ENCODE results near the gene CAMKK1. TPM values are rescaled to one million over a fixed set of nuclear protein-coding genes. Genes with fewer than 3 reads are reported as not detected.

The CAMKK1 gene
- total RNA-seq, 1 experiment from 2014 or later: 9.6 TPM

GRCh38 chr17:3848229-3848835 lies 44.5 kb downstream of the CAMKK1 start (continued):
- no peak for TF ChIP-seq GRHL2 (CRISPR knock-in tag; IDR thresholded peaks at IDR 0.05; ENCODE audit: insufficient replicate concordance, severe bottlenecking)

DNA sequence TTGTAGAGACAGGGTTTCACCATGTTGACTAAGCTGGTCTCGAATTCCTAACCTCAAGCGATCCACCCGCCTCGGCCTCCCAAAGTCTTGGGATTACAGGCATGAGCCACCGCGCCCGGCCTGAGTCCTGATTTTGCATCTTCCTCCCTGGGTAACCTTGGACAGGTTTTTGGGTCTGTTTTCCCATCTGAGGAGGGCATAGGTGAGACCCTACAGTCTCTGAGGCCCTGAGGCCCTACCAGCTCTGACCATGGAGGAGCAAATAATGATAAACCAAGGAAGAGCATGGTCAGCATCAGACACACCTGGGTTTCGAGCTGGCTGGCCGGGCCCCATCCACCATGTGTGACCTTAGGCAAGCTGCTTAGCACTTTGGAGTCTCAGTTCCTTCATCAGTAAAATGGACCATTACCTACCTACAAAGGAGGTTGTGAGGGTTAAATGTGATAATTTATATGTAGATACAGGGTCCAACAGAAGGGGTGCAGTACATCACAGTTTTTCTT lies 45.6 kb downstream of the CAMKK1 start:
- peaks cover 18% of the 10 kb centered on the region for H3K4me1 Mint-ChIP-seq
- no peaks in the 10 kb centered on the region for H3K9me3 Mint-ChIP-seq
- H3K4me3 Mint-ChIP-seq: peak overlapping the region; percentile 93
- TF ChIP-seq ZNF512 (CRISPR knock-in tag; IDR thresholded peaks at IDR 0.05; ENCODE audit: borderline replicate concordance) (0 out of 2 replicates have a peak, but pooled peaks have one; percentile 3), OVOL2 (CRISPR knock-in tag; IDR thresholded peaks at IDR 0.05; ENCODE audit: borderline replicate concordance) (no peak)
- peaks cover 7% of the 10 kb centered on the region for H3K36me3 Mint-ChIP-seq
- ChIA-PET POLR2A (interaction anchor here (1.8 kb wide), 1 partner anchor 10 kb away, joined by 6 read pairs; no protein-coding TSS in a partner anchor), CTCF (interaction anchor here (0.8 to 5.5 kb wide), 17 partner anchors 10 to 211 kb away, joined by 3 to 73 read pairs (median 9); partner anchors contain the start of genes ATP2A3, CAMKK1, CTNS and HASPIN)
- DNase-seq (ENCODE audit: low spot score) (no peak), ATAC-seq (no peak)
- H3K27me3 Mint-ChIP-seq (ENCODE audit: low read depth): no peaks in the 10 kb centered on the region; the same call in 1 of the 2 replicates
- H3K27ac Mint-ChIP-seq: no peak overlapping the region

DNA sequence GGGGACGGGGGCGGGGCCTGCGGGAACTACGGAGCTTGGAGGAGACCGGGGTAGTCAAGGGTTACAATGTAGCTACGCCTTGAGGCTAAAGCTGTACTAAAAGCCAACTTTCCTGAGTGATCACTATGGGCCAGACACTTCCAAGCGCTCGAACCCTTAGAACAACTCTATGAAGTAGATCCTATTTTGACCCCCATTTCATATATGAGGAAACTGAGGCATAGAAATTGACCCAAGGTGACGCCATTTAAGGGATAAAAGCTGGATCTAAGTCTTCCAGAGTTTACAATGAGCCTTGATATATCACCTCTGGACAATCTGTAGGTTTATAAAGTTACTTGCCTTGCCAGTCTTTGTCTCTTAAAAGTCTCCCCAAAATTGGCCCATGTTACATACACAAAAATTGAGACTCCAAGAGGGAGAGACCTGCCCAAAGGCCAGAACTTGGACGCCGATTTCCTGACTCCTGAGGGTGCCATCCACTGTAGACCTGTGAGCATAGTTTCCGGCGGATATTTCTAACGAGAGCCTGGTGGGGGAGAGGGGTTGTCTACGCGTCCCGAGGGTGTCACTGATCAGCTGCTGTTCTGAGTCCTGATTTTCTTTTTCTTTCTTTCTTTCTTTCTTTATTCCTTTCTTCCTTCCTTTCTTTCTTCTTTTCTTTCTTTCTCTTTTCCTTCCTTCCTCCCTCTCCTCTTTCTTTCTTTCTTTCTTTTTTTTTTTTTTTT lies 46.3 kb downstream of the CAMKK1 start:
- H3K36me3 Mint-ChIP-seq: peaks cover 8% of the 10 kb centered on the region
- DNase-seq (ENCODE audit: low spot score) (no peak), ATAC-seq (no peak)
- ChIA-PET POLR2A (interaction anchor here (0.7 to 1.8 kb wide), 10 partner anchors 9 to 118 kb away, joined by 3 to 8 read pairs (median 4); partner anchors contain the start of gene CAMKK1), CTCF (interaction anchor here (0.6 to 5.5 kb wide), 57 partner anchors 10 to 992 kb away, joined by 3 to 73 read pairs (median 4); partner anchors contain the start of genes ATP2A3, CAMKK1, CTNS and CYB5D2)
- peak overlapping the region; percentile 93 for H3K4me3 Mint-ChIP-seq
- no peak for TF ChIP-seq ERG (CRISPR knock-in tag; IDR thresholded peaks at IDR 0.05)
- peak; percentile 68; the same call in 1 of the 2 replicates for TF ChIP-seq ZNF512 (CRISPR knock-in tag; IDR thresholded peaks at IDR 0.05; ENCODE audit: borderline replicate concordance)
- TF ChIP-seq RELA (CRISPR knock-in tag; IDR thresholded peaks at IDR 0.05; ENCODE audit: borderline replicate concordance): no peak
- no peak for TF ChIP-seq ZNF532 (CRISPR knock-in tag; IDR thresholded peaks at IDR 0.05; ENCODE audit: borderline replicate concordance)
- H3K27ac Mint-ChIP-seq: peak overlapping the region; percentile 46; the same call in 1 of the 2 replicates
- H3K9me3 Mint-ChIP-seq: no peaks in the 10 kb centered on the region
- H3K4me1 Mint-ChIP-seq: peaks cover 18% of the 10 kb centered on the region
- H3K27me3 Mint-ChIP-seq (ENCODE audit: low read depth): no peaks in the 10 kb centered on the region; the same call in 1 of the 2 replicates
